HEK293 (cell line): ENCODE results near the gene C1orf216.

Source experiments
- PATZ1 ChIP-seq: fragments of 450-650 bp; formaldehyde crosslinking; IDR thresholded peaks from 2 replicates; pipeline ENCODE4 v1.5.1; 2016; ENCODE audit warnings: missing biosample characterization, missing genetic modification characterization
- REST ChIP-seq: fragments of 450-650 bp; formaldehyde crosslinking; IDR thresholded peaks from 2 replicates; pipeline ENCODE4 v1.5.1; 2016; ENCODE audit warnings: missing biosample characterization, missing genetic modification characterization
- ZBTB1 ChIP-seq: fragments of 450-650 bp; formaldehyde crosslinking; IDR thresholded peaks from 2 replicates; pipeline ENCODE4 v1.5.1; 2016; ENCODE audit warnings: missing biosample characterization, missing genetic modification characterization
- ZFP41 ChIP-seq: fragments of 450-650 bp; formaldehyde crosslinking; IDR thresholded peaks from 2 replicates; pipeline ENCODE4 v1.5.1; 2016; ENCODE audit warnings: missing biosample characterization, missing genetic modification characterization, borderline replicate concordance
- ZNF416 ChIP-seq: fragments of 450-650 bp; formaldehyde crosslinking; IDR thresholded peaks from 2 replicates; pipeline ENCODE4 v1.5.1; 2016; ENCODE audit warnings: missing biosample characterization, missing genetic modification characterization
- ZNF510 ChIP-seq: fragments of 450-650 bp; formaldehyde crosslinking; IDR thresholded peaks from 2 replicates; pipeline ENCODE4 v1.5.1; 2018; ENCODE audit warnings: mild to moderate bottlenecking, missing genetic modification characterization, missing biosample characterization; ENCODE audit not compliant: insufficient replicate concordance

- no peak for TF ChIP-seq ZNF416
- TF ChIP-seq ZFP41 (tag by site-specific recombination), result no peak
- no peak for TF ChIP-seq REST (tag by site-specific recombination)
- TF ChIP-seq PATZ1 (tag by site-specific recombination), result no peak
- TF ChIP-seq ZNF510, result no peak
- no peak for TF ChIP-seq ZBTB1 (tag by site-specific recombination)
Measured at GRCh38 chr1:35726450-35727433, 8.1 kb upstream of the C1orf216 start.
